NCI-H2029 (cell line): ENCODE results near the gene CTSZ.
"Not testable (repeated sequence)": the region's sequence is repeated elsewhere in the genome, so short reads cannot be mapped to it uniquely, and the experiment has no call there.

ENCODE experiments used
- DNase-seq: peaks from one replicate; lab custom pipeline; 2025; lab: John Stamatoyannopoulos, UW

CTSZ gene

DNA sequence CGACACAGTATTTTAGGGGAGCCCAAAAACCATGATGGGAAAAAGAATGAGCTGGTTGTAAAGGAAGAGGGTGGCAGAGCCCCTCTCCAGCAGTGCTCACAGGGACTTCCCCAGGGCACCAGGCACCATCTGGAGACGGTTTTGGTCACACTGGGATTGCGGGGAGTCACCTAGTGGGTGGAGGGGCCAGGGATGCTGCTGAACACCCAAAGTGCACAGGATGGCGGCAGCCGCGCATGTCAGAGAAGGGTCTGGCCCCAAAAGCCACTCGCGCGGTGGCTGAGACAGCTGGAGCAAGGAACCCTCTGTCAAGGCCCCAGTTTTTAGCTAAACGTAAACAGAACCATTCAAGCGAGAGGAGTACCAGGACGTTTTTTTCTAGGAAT lies 10.8 kb downstream of the CTSZ start:
- DNase-seq = no peak

DNA sequence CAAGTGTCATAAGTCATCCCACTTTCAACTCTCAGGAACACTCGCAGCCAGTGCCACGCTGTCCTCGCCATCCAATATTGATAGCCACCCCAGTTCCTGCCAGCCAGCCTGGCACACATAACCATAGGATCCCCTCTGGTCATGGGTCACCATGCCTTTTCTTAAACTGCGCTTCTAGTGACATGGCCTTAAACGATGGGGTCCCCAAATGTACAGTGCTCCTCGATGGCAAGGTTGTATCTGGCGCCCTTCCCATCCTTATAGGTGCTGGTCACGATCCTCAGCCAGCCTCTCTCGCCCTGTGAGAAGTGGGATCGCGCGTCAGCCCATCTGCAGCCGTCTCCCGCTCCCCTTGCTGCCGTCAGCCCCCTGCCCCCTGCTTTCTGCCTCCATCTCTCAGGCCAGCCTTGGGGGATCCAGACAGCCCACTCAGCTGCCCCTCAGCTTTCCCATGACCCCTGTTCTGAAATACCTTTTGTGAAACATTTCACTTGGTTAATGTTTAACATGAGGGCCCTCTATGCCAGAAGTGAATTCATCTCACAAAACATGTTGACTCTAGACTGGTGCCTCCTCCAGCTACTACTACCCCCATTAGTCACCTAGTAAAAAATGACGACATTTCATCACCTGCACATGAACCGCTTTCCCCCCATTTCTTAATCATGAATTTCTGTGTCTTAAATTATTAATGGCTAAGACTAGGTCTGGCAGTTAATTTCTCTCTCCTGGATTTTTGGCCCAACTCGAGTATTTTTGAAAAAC lies 11.4 kb downstream of the CTSZ start:
- no peak for DNase-seq

DNA sequence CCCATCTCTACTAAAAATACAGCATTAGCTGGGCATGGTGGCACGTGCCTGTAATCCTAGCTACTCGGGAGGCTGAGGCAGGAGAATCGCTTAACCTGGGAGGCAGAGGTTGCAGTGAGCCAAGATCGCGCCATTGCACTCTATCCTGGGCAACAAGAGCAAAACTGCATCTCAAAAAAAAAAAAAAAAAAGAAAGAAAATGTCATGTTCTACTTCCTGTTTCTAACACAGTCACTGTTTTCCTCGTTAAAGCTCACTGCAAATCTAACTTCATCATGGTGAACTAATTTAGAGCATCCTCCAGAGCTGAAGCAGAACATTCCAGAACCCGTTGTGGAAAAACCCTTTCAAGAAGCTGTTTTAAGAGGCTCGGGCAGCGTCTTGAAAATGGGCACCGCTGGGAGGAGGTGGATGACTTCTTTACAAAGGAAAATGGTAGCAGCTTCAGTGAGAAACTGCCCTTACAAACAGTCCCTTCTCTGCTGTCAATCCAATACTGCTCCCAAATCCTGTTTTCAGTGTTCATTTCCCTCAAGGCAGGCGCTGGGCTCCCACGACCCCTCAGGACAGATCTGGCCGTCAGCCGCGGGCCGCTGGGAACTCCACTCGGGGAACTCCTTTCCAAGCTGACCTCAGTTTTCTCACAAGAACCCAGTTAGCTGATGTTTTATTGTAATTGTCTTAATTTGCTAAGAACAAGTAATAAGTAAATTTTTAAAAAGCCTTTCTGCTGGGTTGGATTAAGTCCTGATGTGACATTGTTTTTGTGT lies 12.5 kb downstream of the CTSZ start:
- DNase-seq = no peak

DNA sequence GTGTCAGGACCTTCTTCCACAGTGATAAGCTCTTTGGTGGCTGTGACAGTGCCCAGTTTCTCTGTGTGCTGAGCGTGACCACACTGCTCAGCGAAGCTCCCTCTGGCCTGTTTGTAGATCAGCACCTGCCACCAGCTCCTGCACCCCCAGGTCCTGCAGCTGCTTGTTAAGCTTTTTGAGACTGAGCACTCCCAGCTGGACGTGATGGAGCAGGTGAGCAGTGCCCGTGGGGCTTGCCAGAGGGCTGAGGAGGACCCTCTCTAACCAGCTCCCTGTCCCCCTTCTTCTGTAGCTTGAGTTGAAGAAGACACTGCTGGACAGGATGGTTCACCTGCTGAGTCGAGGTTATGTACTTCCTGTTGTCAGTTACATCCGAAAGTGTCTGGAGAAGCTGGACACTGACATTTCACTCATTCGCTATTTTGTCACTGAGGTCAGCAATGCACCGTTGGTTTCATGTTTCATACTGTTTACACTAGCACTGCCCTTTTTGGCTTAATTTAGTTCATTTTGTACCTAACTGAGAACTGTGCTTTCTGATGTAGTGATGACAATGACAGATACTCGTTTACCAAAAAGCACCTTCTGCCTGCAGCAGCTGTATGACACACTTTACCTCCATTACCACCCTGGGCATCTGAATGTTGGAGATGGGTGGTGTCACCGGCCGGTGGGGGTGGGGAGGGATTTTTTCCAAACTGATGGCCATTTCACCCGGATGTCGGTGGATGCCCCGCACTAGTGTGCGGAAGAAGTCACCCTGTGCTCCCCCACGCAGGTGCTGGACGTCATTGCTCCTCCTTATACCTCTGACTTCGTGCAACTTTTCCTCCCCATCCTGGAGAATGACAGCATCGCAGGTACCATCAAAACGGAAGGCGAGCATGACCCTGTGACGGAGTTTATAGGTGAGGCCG lies 13.5 kb downstream of the CTSZ start:
- DNase-seq = no peak

DNA sequence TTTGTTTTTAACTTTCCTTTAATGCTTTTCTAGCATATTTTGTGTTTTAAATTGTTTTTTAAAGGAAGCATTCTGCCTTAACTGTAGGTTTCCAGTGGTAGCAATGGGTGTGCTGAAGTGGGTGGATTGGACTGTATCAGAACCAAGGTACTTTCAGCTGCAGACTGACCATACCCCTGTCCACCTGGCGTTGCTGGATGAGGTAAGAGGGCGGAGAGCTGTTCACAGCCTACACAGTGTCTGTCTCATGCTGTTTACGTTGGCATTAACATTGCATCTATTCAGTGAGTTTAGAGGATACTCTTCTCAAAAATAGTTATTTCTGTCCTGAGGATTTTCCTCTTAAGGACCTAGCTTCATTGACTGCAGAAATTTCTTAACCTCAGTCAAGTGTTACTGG lies 14.1 kb downstream of the CTSZ start:
- DNase-seq = no peak

DNA sequence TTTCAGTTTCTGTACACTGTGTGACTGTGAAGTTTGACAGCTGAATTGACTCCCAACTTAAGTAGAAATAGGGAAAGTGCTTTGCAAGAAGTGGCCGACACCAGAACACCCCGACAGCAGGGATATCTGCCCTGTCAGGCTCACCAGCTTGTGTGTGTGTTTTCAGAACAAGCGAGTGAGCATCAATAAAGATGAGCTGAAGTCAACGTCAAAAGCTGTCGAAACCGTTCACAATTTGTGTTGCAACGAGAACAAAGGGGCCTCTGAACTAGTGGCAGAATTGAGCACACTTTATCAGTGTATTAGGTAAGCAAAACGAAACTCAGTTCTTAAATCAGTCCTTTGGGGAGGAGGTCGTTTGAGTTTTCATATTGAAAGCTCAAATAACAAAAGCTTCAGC lies 15.3 kb downstream of the CTSZ start:
- DNase-seq = no peak

DNA sequence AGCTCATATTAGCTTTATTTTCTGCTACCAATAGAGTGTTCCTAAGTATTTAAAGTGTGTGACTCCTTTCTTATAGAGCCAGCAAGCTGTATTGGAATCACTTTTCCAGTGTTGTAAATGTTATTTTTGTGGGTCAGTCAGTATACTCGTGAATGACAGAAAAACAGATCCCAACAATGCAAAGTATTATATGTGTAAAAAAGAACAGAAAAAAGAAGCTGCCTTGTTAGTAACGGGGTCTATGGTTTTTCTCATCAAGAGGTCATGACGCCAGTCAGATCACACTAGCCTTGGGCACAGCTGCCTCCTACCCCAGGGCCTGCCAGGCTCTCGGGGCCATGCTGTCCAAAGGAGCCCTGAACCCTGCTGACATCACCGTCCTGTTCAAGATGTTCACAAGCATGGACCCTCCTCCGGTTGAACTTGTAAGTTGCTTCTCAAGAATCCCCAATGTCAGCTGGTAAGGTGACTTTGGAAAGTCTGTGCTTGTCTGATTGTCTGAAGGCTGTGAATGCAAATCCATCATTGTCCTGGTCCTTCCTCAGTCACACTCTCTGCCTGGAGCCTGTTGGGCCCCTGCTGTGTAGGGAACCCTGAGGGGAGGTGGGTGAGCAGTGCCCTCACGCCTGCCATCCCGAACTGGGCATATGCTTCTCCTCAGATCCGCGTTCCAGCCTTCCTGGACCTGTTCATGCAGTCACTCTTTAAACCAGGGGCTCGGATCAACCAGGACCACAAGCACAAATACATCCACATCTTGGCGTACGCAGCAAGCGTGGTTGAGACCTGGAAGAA lies 16.2 kb downstream of the CTSZ start:
- no peak for DNase-seq

DNA sequence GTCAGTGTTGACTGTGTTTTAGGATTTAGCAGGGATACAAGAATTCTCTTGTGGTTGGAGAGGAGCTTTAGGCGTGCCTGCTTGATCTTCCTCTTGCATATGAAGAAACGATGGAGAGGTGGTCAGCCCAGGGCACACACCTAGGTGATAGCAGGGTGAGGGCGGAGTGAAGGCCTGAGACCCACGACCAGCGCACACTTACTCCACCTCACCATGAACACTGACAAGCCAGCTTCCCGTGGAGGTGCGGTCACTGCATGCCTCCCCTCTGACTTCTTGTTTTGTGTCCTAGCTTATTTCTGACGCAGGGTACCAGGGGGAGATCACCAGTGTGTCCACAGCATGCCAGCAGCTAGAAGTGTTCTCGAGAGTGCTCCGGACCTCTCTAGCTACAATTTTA lies 17.9 kb downstream of the CTSZ start:
- no peak for DNase-seq

DNA sequence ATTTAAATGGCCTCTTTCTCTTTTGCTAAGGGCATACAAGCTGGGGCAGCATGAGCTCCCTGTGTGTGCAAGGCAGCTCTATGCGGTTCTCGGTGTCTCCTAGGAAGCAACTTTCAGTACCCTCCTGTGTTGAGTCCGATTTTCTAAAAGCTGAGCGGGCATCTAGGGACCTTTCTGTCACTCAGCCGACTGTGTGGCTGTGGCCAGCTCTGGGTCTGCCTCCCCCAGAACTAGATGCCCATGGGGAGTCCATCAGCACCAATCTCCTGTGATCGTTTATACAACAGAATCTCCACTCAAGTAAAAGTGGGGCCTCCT lies 18.5 kb downstream of the CTSZ start:
- DNase-seq = no peak

DNA sequence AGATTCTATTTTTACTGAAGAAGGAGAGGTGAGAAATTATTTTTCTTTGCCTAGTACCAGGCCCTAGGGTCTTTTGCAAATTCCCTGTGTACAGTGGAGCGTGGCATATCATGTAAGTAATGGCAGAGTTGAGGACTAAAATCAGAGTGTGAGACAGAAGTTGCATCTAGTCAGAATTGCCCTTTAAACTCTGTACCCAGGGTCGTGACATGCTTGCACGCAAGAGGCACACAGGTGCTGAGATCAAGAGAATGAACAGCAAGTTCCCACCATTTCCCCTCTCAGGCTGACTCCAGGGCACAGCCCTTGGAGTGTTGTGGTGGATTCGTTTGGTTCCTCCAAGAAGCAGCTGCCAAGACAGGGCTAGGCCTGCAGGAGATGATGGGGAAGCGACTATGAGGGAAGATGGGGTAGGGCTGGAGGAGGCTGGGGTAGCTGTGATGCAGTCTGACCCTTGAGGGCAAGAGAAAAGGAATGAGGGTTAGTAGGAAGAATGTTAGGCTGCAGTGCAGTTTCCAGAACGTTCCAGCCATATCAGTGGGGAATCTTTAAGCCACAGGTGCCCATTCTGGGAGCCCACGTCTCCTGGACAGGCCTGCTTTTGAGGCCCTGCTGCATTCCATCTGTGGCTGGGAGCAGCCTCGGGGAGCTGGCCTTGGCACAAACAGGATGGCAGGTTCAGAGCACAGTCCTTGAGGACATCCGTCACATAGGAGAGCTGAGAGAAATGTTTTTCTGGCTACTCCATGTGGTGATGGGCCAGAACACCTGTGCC lies 19.1 kb downstream of the CTSZ start:
- no peak for DNase-seq

DNA sequence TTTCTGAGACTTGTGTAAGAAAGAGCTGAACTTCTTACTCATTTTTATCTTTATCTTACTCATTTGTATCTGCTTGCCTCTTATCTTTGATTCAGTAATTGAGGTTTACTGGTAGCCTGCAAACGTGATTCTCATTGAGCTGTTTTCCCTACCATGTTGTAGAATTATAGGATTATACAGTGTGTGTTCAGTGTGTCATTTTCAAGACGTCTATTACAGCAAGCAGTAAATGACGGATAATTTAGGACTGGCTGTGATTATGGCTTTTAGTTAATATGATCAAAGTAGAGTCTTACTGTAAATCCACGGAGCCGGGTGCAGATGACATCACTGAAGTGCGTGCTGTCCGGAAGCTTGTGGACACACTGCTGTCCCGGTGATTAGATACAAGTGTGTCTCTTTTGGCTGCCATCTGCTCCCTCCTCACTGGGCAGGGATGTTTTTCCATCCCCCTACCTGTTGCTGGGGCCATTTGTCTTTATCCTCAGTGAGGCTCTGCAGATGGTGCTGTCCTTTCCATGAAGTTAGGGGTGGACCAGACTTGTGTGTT lies 20.0 kb downstream of the CTSZ start:
- no peak for DNase-seq

DNA sequence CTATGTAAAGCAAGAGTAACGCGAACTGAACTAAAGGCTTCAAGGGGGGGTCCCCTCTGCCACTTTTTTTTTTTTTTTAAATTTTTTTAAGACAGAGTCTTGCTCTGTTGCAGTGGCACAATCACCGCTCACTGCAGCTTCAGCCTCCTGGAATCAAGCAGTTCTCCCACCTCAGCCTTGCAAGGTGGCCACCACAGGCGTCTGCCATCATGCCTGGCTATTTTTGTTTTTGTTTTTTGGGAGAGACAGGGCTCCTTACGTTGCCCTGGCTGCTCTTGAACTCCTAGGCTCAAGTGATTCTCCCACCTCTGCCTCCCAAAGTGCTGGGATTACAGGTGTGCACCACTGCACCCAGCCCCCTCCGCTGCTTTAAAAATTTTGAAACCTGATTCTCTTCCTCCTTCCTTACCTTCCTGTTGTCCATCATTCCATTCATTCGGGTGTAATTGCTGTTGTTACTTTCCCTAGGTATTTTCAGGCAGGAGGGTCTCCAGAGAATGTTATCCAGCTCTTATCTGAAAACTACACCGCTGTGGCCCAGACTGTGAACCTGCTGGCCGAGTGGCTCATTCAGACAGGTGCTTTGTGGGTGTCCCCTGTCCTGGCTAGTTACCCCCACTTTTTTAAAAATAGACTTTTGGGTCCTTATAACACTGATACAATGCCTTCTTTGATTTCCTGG lies 20.6 kb downstream of the CTSZ start:
- DNase-seq = no peak

DNA sequence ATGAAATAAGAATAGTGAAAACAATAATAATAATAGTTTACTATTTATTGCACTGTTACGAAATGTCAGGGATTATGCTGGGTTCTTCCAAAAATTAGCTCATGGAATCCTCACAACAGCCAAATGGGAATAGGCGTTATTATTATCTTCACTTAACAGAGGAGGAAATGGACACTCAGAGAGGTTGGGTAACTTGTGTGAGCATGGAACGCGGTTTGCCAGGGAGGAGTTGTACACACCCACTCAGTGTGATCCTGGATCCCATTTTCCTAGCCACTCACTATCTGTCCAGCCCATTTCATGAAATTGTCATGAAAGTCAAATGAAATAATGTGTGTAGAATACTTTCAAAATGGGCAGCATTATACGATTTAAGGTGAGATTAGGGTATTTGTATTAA lies 21.4 kb downstream of the CTSZ start:
- no peak for DNase-seq

DNA sequence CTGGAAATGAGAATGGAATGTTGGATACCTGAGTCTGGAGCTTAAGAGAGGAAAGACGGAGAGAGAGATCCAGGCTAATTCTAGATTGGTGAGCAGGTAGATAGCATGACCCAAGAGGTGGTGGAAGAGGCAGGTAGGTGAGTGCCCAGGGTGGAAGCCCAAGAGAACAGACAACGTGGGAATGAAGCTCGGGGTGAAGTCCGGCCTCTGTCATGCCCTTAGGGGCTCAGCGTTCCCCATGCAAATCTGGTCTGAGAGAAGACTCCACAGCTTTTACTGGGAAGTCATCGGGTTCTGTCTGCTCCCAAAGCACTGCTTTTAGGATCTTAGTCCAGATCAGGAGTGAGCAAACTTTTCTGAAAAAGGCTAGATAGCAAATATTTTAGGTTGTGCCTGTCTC lies 22.4 kb downstream of the CTSZ start:
- DNase-seq = no peak

DNA sequence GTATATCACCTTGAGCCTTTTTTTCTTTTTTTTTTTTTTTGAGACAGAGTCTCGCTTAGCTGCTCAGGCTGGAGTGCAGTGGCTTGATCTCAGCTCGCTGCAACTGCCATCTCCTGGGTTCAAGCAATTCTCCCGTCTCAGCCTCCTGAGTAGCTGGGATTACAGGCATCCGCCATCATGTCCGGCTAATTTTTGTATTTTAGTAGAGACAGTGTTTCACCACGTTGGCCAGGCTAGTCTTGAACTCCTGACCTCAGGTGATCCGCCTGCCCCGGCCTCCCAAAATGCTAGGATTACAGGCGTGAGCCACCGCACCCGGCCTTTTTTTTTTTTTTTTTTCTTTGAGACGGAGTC lies 24.0 kb downstream of the CTSZ start:
- not testable (repeated sequence) for DNase-seq

DNA sequence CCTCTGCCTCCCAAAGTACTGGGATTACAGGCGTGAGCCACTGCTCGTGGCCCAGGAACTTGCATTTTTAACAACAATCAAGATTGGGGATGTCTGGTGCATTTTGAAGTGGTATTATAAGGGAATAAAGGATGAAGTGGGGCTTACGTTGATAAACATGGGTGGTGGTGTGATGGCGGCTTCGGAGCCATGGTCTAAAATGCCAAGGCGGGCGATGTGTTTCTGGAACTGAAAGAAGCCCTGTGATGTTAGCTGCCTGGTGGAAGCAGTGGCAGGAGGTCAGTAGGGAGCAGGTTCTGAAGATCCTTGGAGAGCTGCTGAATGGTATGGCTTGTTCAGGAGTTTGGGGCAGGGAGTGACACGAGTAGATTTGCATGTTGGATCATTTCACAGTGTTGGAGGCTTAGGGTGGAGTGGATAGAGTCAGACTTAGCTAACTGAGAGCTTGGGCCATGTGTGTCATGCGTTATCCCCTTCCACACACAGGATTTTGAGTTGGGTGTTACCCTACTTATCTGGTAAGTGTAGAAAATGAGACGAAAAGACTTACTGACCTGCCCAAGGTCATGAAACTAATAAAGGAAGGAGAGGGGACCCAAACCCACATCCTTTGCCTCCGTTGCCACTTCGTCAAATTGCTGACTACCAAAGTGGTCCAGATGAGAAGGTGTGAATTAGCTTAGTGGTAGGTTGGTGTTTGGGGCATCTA lies 24.5 kb downstream of the CTSZ start:
- DNase-seq = no peak

DNA sequence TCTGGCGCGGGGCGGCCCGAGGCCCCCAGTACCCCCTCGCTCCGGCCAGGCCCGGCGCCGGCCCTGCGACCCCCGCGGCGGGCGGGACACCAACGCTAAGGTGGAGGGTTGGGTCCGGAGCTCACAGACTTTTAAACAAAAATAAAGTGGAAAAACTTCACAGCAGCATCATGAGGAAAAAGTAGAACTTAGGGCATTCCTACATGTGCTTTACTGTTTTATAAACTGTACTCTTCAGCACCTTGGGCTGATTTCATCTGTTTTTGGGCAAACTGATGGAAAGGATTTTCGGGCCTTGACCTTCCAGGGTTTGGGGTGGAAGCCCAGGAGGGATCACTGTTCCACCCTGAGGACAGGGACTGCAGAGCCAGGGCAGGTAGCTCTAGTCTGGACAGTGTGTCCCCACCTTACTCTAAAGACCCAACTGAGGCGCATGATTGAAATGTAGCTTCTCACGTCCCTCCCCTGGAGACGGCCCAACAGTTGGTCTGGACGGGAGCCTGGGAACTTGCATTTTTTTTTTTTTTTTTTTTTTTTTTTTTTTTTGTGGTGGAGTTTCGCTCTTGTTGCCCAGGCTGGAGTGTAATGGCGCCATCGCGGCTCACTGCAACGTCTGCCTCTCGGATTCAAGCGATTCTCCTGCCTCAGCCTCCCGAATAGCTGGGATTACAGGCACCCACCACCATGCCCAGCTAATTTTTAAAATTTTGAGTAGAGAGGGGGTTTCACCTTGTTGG lies 25.3 kb downstream of the CTSZ start:
- DNase-seq = no peak

DNA sequence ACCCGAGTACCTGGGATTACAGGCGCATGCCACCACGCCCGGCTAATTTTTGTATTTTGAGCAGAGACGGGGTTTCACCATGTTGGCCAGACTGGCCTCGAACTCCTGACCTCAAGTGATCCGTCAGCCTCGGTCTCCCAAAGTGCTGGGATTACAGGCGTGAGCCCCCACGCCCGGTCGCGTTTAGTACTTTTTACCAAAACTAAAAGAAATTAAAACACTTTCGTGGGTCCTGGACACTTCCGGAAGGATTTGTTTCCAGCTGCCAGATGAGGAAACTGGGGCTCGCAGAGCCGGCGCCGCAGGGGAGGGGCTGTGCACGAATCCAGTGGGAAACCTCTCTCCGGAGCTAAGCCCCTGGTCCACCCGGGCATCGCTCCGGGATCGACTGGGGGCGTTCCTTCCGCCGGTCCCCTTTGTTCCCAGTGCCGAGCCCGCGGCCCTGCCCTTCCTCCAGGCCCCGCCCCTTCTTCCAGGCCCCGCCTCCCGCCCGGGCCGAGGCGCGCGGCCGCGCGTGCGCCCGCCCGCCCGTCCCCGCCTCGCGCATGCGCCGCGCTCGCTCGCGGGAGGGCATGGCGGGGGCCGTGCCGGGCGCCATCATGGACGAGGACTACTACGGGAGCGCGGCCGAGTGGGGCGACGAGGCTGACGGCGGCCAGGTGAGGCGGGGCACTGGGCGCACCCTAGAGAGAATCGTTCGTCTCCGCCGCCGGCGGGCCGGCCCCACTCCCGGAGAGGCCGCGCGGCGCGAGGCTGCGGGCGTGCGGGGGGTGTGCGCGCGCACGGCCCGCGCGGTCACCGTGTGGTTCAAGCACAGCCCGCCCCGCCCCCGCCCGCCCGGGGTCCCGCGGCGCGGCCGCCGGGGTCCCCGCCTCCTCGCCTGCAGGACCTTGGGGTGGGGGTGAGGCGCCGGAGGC lies 26.1 kb downstream of the CTSZ start, which contains the start of gene NELFCD:
Gene NELFCD, plus strand, starts transcription at position 546 of the 917 bp plus-strand sequence. Its CDS starts 54 bp downstream, at position 600.
- peak; percentile 81 for DNase-seq
